G401 (cell line): ENCODE measurements around the gene ARHGAP8. TPM values are rescaled to one million over a fixed set of nuclear protein-coding genes. Genes with fewer than 3 reads are reported as not detected.
"Not testable (repeated sequence)": the region's sequence is repeated elsewhere in the genome, so short reads cannot be mapped to it uniquely, and the experiment has no call there.

Source experiments
- DNase-seq: peaks from one replicate; pipeline ENCODE4 v3.0.0-alpha.2; 2015; ENCODE audit warnings: low spot score
- in situ Hi-C: cut with HindIII; loops from 2 replicates; pipeline ENCODE4 v1.10.0; 2016; ENCODE audit warnings: low sequenced_read_pairs, mixed read lengths
- total RNA-seq: library from RNA; depleted of rRNA; stranded (reverse); fragments of >200 nt; shearing (Covaris generic); gene quantifications from 2 replicates; pipeline ENCODE4 v1.2.3, GENCODE V29; 2014

The ARHGAP8 gene
- total RNA-seq, 1 experiment from 2014 or later = 15.7 TPM

- in situ Hi-C loops = no loop called here
- DNase-seq = no peak
These were observed 15.6 kb upstream of the ARHGAP8 start for GRCh38 chr22:44736581-44737405.

GRCh38 chr22:44737406-44738346 is 14.7 kb upstream of the ARHGAP8 start:
- DNase-seq = no peak
- in situ Hi-C loops = no loop called here

- in situ Hi-C loops = no loop called here
- DNase-seq = no peak
These were observed 14.0 kb upstream of the ARHGAP8 start for GRCh38 chr22:44738347-44738715.

- no peak for DNase-seq
- in situ Hi-C loops = no loop called here
These were observed 13.4 kb upstream of the ARHGAP8 start for GRCh38 chr22:44739024-44739423.

- in situ Hi-C loops, DNase-seq: not testable (repeated sequence)
These were observed 12.7 kb upstream of the ARHGAP8 start for GRCh38 chr22:44739666-44740065.

GRCh38 chr22:44740307-44740706 is 12.1 kb upstream of the ARHGAP8 start:
- no peak for DNase-seq
- in situ Hi-C loops = no loop called here

- in situ Hi-C loops = no loop called here
These were observed 10.4 kb upstream of the ARHGAP8 start for GRCh38 chr22:44741929-44742328.

GRCh38 chr22:44743247-44743646 is 9.1 kb upstream of the ARHGAP8 start:
- DNase-seq = no peak
- in situ Hi-C loops = no loop called here

More at GRCh38 chr22:44741929-44742328, 10.4 kb upstream of the ARHGAP8 start:
- DNase-seq = no peak

GRCh38 chr22:44743804-44744211 is 8.6 kb upstream of the ARHGAP8 start:
- no peak for DNase-seq
- in situ Hi-C loops = no loop called here

GRCh38 chr22:44745853-44746789 is 6.3 kb upstream of the ARHGAP8 start:
- in situ Hi-C loops = no loop called here

GRCh38 chr22:44747784-44748127 is 4.6 kb upstream of the ARHGAP8 start:
- in situ Hi-C loops, DNase-seq: not testable (repeated sequence)

More at GRCh38 chr22:44745853-44746789, 6.3 kb upstream of the ARHGAP8 start:
- no peak for DNase-seq

- in situ Hi-C loops = no loop called here
- no peak for DNase-seq
These were observed 3.9 kb upstream of the ARHGAP8 start for GRCh38 chr22:44748524-44748923.

GRCh38 chr22:44750481-44750880 is 1.9 kb upstream of the ARHGAP8 start:
- DNase-seq = no peak
- in situ Hi-C loops = no loop called here

- no peak for DNase-seq
These were observed 1.0 kb downstream of the ARHGAP8 start for GRCh38 chr22:44753189-44754042.

GRCh38 chr22:44754998-44755397 is 2.6 kb downstream of the ARHGAP8 start:
- no peak for DNase-seq
- in situ Hi-C loops = no loop called here

More at GRCh38 chr22:44753189-44754042, 1.0 kb downstream of the ARHGAP8 start:
- in situ Hi-C loops = no loop called here

- in situ Hi-C loops = no loop called here
- DNase-seq = no peak
These were observed 3.0 kb downstream of the ARHGAP8 start for GRCh38 chr22:44755417-44755816.

GRCh38 chr22:44755956-44756361 is 3.6 kb downstream of the ARHGAP8 start:
- DNase-seq = no peak
- in situ Hi-C loops = no loop called here

GRCh38 chr22:44758344-44758973 is 6.1 kb downstream of the ARHGAP8 start:
- in situ Hi-C loops = no loop called here
- peak; percentile 12 for DNase-seq
